H1 (cell line): ENCODE data around the gene RPS27.
"Not testable (repeated sequence)": the region's sequence is repeated elsewhere in the genome, so short reads cannot be mapped to it uniquely, and the experiment has no call there.

Experiments used
- EP300 ChIP-seq, 2 experiments: IDR thresholded peaks; 1 replicate in 1 of 2; 2 replicates in 1 of 2; pipeline ENCODE4 v1.6.1; 2011 to 2012; ENCODE audit warnings: low read depth in 2 of 2, low read length in 2 of 2, mild to moderate bottlenecking in 2 of 2, borderline replicate concordance in 1 of 2, inconsistent platforms in 1 of 2, moderate library complexity in 1 of 2
- MAFK ChIP-seq: IDR thresholded peaks from 2 replicates; pipeline ENCODE4 v1.6.1; 2012; ENCODE audit warnings: low read depth, mild to moderate bottlenecking, improper control_type of control experiment, low read length
- NANOG ChIP-seq: IDR thresholded peaks from 2 replicates; pipeline ENCODE4 v1.6.1; 2011; ENCODE audit warnings: low read length, low read depth, mild to moderate bottlenecking, inconsistent platforms; ENCODE audit not compliant: insufficient read depth, poor library complexity, severe bottlenecking
- RAD21 ChIP-seq, 2 experiments: IDR thresholded peaks in 1 of 2; conservative IDR thresholded peaks in 1 of 2; 2 replicates each; pipeline ENCODE4 v1.6.1; 2011; ENCODE audit warnings: low read depth in 2 of 2, low read length in 2 of 2, improper control_type of control experiment in 1 of 2, inconsistent platforms in 1 of 2, mild to moderate bottlenecking in 1 of 2, moderate library complexity in 1 of 2
- SRF ChIP-seq: IDR thresholded peaks from 2 replicates; pipeline ENCODE4 v1.6.1; 2011; ENCODE audit warnings: mild to moderate bottlenecking, low read depth, low read length, moderate library complexity
- TF ChIP-seq, protein P1 (sequence below): IDR thresholded peaks from 2 replicates; pipeline ENCODE4 v1.6.1; 2012; ENCODE audit warnings: low read length, inconsistent platforms
- TF ChIP-seq, protein P2 (sequence below), 3 experiments: IDR thresholded peaks; 1 replicate in 2 of 3; 2 replicates in 1 of 3; pipeline versions ENCODE4 v1.5.1 to v1.6.1; 2011; ENCODE audit warnings: low read length in 3 of 3, mild to moderate bottlenecking in 3 of 3, inconsistent platforms in 2 of 3, low read depth in 1 of 3, moderate library complexity in 1 of 3; ENCODE audit not compliant: insufficient read depth in 1 of 3; ENCODE audit errors: control extremely low read depth in 1 of 3

DNA sequence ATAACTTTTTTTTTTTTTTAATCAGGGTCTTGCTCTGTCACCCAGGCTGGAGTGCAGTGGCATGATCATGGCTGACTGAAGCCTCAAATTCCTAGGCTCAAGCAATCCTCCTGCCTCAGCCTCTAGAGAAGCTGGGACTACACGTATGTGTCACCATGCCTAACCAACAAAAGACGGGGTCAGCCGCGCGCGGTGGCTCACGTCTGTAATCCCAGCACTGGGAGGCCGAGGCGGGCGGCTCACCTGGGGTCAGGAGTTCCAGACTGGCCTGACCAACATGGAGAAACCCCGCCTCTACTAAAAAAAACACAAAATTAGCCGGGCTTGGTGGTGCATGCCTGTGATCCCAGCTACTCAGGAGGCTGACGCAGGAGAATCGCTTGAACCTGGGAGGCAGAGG, 22.0 kb downstream of the RPS27 start:
- not testable (repeated sequence) for TF ChIP-seq NANOG; SRF; EP300 (IDR thresholded peaks at IDR 0.05; ENCODE audit: borderline replicate concordance in 1 of 2, low read depth in 2 of 2, low read length in 2 of 2); MAFK; RAD21 (IDR thresholded peaks at IDR 0.05 in 1 of 2, conservative IDR thresholded peaks at IDR 0.05 in 1 of 2; ENCODE audit: low read depth in 2 of 2, low read length in 2 of 2)
- TF ChIP-seq, protein P1, sequence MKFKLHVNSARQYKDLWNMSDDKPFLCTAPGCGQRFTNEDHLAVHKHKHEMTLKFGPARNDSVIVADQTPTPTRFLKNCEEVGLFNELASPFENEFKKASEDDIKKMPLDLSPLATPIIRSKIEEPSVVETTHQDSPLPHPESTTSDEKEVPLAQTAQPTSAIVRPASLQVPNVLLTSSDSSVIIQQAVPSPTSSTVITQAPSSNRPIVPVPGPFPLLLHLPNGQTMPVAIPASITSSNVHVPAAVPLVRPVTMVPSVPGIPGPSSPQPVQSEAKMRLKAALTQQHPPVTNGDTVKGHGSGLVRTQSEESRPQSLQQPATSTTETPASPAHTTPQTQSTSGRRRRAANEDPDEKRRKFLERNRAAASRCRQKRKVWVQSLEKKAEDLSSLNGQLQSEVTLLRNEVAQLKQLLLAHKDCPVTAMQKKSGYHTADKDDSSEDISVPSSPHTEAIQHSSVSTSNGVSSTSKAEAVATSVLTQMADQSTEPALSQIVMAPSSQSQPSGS, result not testable (repeated sequence)
- TF ChIP-seq, protein P2, sequence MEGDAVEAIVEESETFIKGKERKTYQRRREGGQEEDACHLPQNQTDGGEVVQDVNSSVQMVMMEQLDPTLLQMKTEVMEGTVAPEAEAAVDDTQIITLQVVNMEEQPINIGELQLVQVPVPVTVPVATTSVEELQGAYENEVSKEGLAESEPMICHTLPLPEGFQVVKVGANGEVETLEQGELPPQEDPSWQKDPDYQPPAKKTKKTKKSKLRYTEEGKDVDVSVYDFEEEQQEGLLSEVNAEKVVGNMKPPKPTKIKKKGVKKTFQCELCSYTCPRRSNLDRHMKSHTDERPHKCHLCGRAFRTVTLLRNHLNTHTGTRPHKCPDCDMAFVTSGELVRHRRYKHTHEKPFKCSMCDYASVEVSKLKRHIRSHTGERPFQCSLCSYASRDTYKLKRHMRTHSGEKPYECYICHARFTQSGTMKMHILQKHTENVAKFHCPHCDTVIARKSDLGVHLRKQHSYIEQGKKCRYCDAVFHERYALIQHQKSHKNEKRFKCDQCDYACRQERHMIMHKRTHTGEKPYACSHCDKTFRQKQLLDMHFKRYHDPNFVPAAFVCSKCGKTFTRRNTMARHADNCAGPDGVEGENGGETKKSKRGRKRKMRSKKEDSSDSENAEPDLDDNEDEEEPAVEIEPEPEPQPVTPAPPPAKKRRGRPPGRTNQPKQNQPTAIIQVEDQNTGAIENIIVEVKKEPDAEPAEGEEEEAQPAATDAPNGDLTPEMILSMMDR (IDR thresholded peaks at IDR 0.05; ENCODE audit: control extremely low read depth in 1 of 3, insufficient read depth in 1 of 3, low read depth in 1 of 3, low read length in 3 of 3), result not testable (repeated sequence)
